ENCODE data around the gene MKX.

The MKX gene, protein sequence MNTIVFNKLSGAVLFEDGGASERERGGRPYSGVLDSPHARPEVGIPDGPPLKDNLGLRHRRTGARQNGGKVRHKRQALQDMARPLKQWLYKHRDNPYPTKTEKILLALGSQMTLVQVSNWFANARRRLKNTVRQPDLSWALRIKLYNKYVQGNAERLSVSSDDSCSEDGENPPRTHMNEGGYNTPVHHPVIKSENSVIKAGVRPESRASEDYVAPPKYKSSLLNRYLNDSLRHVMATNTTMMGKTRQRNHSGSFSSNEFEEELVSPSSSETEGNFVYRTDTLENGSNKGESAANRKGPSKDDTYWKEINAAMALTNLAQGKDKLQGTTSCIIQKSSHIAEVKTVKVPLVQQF

DNA sequence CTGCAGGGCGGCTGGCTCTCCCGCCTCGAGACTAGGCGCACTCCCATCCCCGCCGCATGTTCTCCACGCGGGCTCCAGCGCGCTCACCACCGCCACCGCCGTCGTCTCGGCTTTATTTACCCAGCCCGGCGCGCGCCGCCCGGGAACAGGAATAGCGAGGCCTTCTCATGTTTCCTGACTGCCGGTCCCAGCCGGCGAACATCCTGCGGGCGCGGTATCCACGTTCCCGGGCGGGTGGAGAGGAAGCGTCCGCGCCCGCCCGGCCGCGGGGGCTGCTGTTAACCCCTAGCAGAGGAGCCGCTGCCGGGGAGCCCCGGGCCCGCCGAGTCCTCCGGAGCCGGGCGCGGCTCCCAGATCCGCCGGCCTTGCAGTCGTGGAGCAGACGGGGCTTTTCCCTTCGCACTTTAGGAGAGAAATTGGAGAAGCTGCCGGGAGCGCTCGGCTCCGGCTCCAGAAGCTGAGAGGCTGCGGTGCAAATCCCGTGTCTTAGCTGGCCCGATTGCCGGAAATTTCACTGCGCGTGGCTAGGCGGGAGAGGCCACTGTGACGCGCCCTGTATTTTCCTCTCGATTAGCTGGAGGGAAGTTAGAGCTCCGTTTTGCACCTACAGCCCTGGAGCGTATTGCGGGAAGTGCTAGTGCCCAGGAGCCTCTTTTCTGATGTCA is at the start of gene MKX:
Gene MKX, minus strand, starts transcription at position 88 of the 665 bp plus-strand sequence. CDS start 2,404 bp downstream, outside the sequence.
- peaks cover 0 to 4% of the 10 kb centered on the region in 2 donors for H3K27me3 ChIP-seq
- peak within 1 kb of the TSS; percentile 63 to 87 for H3K4me3 ChIP-seq
- peak within 1 kb of the TSS; percentile 98 to 99 for H3K27ac ChIP-seq
- DNase-seq: peak; percentile 52 to 82
- TF ChIP-seq, protein P1, sequence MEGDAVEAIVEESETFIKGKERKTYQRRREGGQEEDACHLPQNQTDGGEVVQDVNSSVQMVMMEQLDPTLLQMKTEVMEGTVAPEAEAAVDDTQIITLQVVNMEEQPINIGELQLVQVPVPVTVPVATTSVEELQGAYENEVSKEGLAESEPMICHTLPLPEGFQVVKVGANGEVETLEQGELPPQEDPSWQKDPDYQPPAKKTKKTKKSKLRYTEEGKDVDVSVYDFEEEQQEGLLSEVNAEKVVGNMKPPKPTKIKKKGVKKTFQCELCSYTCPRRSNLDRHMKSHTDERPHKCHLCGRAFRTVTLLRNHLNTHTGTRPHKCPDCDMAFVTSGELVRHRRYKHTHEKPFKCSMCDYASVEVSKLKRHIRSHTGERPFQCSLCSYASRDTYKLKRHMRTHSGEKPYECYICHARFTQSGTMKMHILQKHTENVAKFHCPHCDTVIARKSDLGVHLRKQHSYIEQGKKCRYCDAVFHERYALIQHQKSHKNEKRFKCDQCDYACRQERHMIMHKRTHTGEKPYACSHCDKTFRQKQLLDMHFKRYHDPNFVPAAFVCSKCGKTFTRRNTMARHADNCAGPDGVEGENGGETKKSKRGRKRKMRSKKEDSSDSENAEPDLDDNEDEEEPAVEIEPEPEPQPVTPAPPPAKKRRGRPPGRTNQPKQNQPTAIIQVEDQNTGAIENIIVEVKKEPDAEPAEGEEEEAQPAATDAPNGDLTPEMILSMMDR (IDR thresholded peaks at IDR 0.05): peak in 1 of 2 experiments; percentile 54
- intact Hi-C loops (cut with DNase I; ENCODE audit: low total_unique reads): loop anchor here (10.0 kb wide), 1 partner anchor 559 kb away; the partner anchor contains the start of gene MPP7
- H3K9me3 ChIP-seq: no peaks in the 10 kb centered on the region
- H3K4me1 ChIP-seq: peaks cover 0 to 41% (median 16%) of the 10 kb centered on the region in 4 donors
- no peaks in the 10 kb centered on the region for H3K36me3 ChIP-seq

DNA sequence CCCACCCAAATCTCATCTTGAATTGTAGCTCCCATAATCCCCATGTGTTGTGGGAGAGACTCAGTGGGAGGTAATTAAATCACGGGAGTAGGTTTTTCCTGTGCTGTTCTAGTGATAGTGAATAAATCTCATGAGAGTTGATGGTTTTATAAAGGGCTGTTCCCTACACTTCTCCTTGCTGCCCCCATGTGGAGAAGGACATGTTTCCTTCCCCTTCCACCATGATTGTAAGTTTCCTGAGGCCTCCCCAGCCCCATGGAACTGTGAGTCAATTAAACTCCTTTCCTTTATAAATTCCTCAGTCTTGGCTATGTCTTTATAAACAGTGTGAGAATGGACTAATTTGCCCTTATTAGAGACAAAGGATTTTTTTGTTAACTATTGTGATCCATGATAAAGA is 48.5 kb upstream of the MKX start:
- Histone ChIP-seq H3K27ac (no peak overlapping the region), H3K4me1 (peaks cover 0 to 27% (median 0%) of the 10 kb centered on the region in 4 donors), H3K27me3 (no peaks in the 10 kb centered on the region), H3K4me3 (no peak overlapping the region), H3K9me3 (no peaks in the 10 kb centered on the region), H3K36me3 (no peaks in the 10 kb centered on the region)
- TF ChIP-seq, protein P1 (IDR thresholded peaks at IDR 0.05): no peak
- DNase-seq: no peak
- intact Hi-C loops (cut with DNase I; ENCODE audit: low total_unique reads): no loop called here

DNA sequence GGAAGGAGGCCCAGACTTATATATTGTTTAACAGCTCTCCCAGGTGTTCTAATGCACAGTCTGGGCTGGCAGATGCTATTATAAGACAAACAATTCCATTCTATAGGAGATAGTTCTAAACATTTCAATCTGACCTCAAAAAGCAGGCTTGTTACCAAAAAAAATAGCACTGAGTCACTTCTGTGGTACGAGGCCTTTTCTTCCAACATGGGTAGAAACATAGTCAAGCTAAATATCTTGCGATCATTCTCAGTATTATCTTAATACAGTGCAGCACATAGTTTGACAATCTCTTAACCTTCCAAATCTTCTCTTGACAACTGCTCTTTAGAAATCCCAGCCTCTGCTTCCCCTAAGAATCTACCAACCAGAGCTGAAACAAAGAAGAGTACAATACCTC is 46.6 kb upstream of the MKX start:
- DNase-seq: no peak
- H3K27me3 ChIP-seq: no peaks in the 10 kb centered on the region
- H3K4me3 ChIP-seq: no peak overlapping the region
- intact Hi-C loops (cut with DNase I; ENCODE audit: low total_unique reads): no loop called here
- no peaks in the 10 kb centered on the region for H3K9me3 ChIP-seq
- TF ChIP-seq, protein P1 (IDR thresholded peaks at IDR 0.05): no peak
- H3K27ac ChIP-seq: peak overlapping the region in 1 of 2 donors; percentile 21
- peaks cover 0 to 27% (median 0%) of the 10 kb centered on the region in 4 donors for H3K4me1 ChIP-seq
- no peaks in the 10 kb centered on the region for H3K36me3 ChIP-seq

DNA sequence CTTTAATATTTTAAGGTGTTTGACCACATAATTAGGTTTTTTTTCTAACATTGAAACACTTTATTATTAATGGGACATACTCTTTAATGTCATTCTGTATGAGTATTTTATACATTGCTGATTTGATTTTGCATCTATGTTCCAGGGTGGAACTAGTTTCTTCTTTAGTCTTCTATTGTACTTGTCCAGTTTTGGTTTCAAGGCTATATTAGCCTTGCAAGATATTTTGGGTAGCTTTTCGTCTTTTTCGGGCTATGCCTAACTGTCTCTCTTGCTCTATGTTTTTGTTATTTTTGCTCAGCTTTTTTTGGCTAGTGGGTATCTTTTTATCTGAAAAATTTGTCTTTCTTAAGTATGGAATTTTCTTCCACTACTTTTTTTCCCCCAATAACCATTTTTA is 38.7 kb upstream of the MKX start:
- no peaks in the 10 kb centered on the region for H3K27me3 ChIP-seq
- no peaks in the 10 kb centered on the region for H3K36me3 ChIP-seq
- no peak overlapping the region for H3K4me3 ChIP-seq
- no peaks in the 10 kb centered on the region for H3K9me3 ChIP-seq
- DNase-seq: no peak
- intact Hi-C loops (cut with DNase I; ENCODE audit: low total_unique reads): loop anchor here (10.0 kb wide), 1 partner anchor 51 kb away; no protein-coding TSS in a partner anchor
- H3K4me1 ChIP-seq: peaks cover 0 to 33% (median 14%) of the 10 kb centered on the region in 4 donors
- TF ChIP-seq, protein P1 (IDR thresholded peaks at IDR 0.05): no peak
- peak overlapping the region; percentile 23 to 52 for H3K27ac ChIP-seq

DNA sequence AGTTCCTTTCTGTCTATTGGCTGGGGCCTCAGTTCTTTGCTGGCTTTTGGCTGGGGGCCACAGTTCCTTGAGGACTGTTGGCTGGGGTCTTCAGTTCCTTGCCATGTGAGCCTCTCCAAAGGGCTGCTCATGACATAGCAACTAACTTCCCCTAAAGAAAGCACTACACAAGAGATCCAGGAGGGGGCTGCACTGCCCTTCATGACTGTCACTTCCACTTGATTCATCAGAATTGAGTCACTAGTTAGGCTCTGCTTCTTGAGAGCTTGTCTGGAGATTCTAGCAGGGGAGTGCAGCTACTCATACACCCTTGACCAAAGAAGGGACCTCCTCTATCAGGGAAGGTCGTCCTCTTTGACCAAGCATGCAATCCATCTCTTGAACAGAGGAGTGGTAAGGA is 38.0 kb upstream of the MKX start:
- Histone ChIP-seq H3K9me3 (no peaks in the 10 kb centered on the region), H3K27me3 (no peaks in the 10 kb centered on the region), H3K4me1 (peaks cover 0 to 33% (median 14%) of the 10 kb centered on the region in 4 donors), H3K4me3 (no peak overlapping the region), H3K27ac (peak overlapping the region in 1 of 2 donors; percentile 52), H3K36me3 (no peaks in the 10 kb centered on the region)
- DNase-seq: peak in 1 of 2 donors; percentile 27
- TF ChIP-seq, protein P1 (IDR thresholded peaks at IDR 0.05): peak; percentile 49 to 57
- intact Hi-C loops (cut with DNase I; ENCODE audit: low total_unique reads): loop anchor here (10.0 kb wide), 1 partner anchor 51 kb away; no protein-coding TSS in a partner anchor

Measured in tibial artery (tissue), 4 donors.